ENCODE results near the gene ZFP30.

GRCh38 chr19:37692956-37693620, 37.8 kb upstream of the ZFP30 start:
- TF ChIP-seq SIN3A (IDR thresholded peaks at IDR 0.05; ENCODE audit: borderline replicate concordance, insufficient read depth, low read length) (no peak), REST (IDR thresholded peaks at IDR 0.05; ENCODE audit: insufficient read depth in 1 of 2, low read depth in 2 of 2, low read length in 2 of 2) (no peak), POLR2AphosphoS5 (IDR thresholded peaks at IDR 0.05; ENCODE audit: low read depth, low read length) (no peak), TAF1 (IDR thresholded peaks at IDR 0.05; ENCODE audit: borderline replicate concordance, insufficient read depth, low read length) (no peak)
